Parathyroid adenoma (tissue), 2 donors: Measurements from ENCODE around the gene IL10.

Experiments
- H2AFZ ChIP-seq: fragments of 300-600 bp; sonication (generic); one replicate; pipeline ENCODE4 v1.7.0; 2017; ENCODE audit warnings: antibody characterized with exemption, mild to moderate bottlenecking
- H3K27ac ChIP-seq: fragments of 300-600 bp; sonication (generic); one replicate; pipeline ENCODE4 v1.7.0; 2017
- H3K27me3 ChIP-seq: fragments of 300-600 bp; sonication (generic); one replicate; pipeline ENCODE4 v1.7.0; 2017; ENCODE audit warnings: low read length; ENCODE audit not compliant: control insufficient read depth, insufficient read depth
- H3K36me3 ChIP-seq: fragments of 300-600 bp; sonication (generic); one replicate; pipeline ENCODE4 v1.7.0; 2017; ENCODE audit warnings: low read length; ENCODE audit not compliant: control insufficient read depth, insufficient read depth
- H3K4me1 ChIP-seq: fragments of 300-600 bp; sonication (generic); one replicate; pipeline ENCODE4 v1.7.0; 2017; ENCODE audit warnings: control low read depth
- H3K4me2 ChIP-seq: fragments of 300-600 bp; sonication (generic); one replicate; pipeline ENCODE4 v1.7.0; 2017; ENCODE audit warnings: low read length
- H3K4me3 ChIP-seq: fragments of 300-600 bp; sonication (generic); one replicate; pipeline ENCODE4 v1.7.0; 2017; ENCODE audit warnings: low read depth, low read length
- H3K79me2 ChIP-seq: fragments of 300-600 bp; sonication (generic); one replicate; pipeline ENCODE4 v1.7.0; 2017; ENCODE audit warnings: control low read depth
- H3K9ac ChIP-seq: fragments of 300-600 bp; sonication (generic); one replicate; pipeline ENCODE4 v1.7.0; 2017; ENCODE audit warnings: mild to moderate bottlenecking
- H3K9me3 ChIP-seq: fragments of 300-600 bp; sonication (generic); one replicate; pipeline ENCODE4 v1.7.0; 2017; ENCODE audit warnings: low read length; ENCODE audit not compliant: control insufficient read depth
- TF ChIP-seq, protein P1 (sequence below): fragments of 300-600 bp; sonication (generic); IDR thresholded peaks from one replicate; pipeline ENCODE4 v1.7.0; 2017; ENCODE audit warnings: antibody characterized with exemption, mild to moderate bottlenecking
- donor health status: primary hyperparathyroidism.

IL10 gene

DNA sequence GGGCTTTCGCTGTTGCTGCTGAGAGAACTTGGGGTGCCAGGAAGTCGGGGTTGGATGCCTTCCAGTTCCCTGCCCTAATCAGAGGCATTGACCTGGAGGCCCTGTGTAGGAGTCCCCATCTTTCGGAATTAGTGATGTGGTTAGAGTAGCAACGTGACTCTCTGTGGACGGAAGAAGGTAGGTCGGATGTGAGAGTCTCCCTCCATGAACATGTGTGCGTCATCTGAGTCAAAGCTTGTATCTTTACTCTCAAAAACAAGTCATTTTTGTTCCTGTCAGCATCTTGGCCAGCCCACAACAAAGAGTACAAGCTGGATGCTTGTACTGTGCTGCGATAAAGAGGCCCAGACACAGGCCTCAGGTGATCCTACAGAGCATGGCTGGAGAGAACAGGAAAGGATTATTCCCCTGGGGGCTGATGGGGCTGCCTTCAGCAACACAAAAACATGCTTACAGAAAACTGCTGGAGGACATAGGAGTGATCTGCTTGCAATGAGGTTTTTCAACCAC, 31.0 kb upstream of the IL10 start:
- H2AFZ ChIP-seq: no peak overlapping the region
- H3K27me3 ChIP-seq: no peaks in the 10 kb centered on the region
- H3K4me3 ChIP-seq: no peak overlapping the region
- no peaks in the 10 kb centered on the region for H3K79me2 ChIP-seq
- no peaks in the 10 kb centered on the region for H3K9me3 ChIP-seq
- no peaks in the 10 kb centered on the region for H3K4me1 ChIP-seq
- H3K4me2 ChIP-seq: no peak overlapping the region
- no peak overlapping the region for H3K9ac ChIP-seq
- H3K27ac ChIP-seq: no peak overlapping the region
- H3K36me3 ChIP-seq: no peaks in the 10 kb centered on the region
- TF ChIP-seq, protein P1, sequence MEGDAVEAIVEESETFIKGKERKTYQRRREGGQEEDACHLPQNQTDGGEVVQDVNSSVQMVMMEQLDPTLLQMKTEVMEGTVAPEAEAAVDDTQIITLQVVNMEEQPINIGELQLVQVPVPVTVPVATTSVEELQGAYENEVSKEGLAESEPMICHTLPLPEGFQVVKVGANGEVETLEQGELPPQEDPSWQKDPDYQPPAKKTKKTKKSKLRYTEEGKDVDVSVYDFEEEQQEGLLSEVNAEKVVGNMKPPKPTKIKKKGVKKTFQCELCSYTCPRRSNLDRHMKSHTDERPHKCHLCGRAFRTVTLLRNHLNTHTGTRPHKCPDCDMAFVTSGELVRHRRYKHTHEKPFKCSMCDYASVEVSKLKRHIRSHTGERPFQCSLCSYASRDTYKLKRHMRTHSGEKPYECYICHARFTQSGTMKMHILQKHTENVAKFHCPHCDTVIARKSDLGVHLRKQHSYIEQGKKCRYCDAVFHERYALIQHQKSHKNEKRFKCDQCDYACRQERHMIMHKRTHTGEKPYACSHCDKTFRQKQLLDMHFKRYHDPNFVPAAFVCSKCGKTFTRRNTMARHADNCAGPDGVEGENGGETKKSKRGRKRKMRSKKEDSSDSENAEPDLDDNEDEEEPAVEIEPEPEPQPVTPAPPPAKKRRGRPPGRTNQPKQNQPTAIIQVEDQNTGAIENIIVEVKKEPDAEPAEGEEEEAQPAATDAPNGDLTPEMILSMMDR: no peak

DNA sequence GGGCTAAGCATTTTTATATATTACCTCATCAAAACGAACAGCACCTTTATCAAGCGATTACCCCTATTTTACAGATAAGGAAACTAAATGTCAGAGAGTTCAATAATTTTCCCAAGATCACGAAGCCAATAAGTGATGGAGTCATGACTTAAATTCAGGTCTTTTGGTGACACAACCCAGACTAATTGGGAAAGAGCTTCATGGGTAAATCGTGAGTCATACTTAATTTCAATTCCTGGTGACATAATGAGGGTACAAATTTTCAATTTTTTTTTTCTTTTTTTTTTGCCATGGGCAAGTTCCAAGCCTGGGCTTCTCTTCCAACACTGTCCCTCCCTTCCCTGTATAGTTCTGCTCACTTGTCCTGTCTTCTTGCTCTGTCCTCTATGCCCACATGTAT, 30.1 kb upstream of the IL10 start:
- H3K79me2 ChIP-seq: no peaks in the 10 kb centered on the region
- H2AFZ ChIP-seq: no peak overlapping the region
- TF ChIP-seq, protein P1: no peak
- H3K27me3 ChIP-seq: no peaks in the 10 kb centered on the region
- no peaks in the 10 kb centered on the region for H3K4me1 ChIP-seq
- H3K4me2 ChIP-seq: no peak overlapping the region
- H3K9ac ChIP-seq: no peak overlapping the region
- no peaks in the 10 kb centered on the region for H3K36me3 ChIP-seq
- no peaks in the 10 kb centered on the region for H3K9me3 ChIP-seq
- no peak overlapping the region for H3K27ac ChIP-seq
- H3K4me3 ChIP-seq: no peak overlapping the region

GRCh38 chr1:206801467-206801866, 29.2 kb upstream of the IL10 start:
- TF ChIP-seq, protein P1: no peak
- Histone ChIP-seq H3K9ac (no peak overlapping the region), H3K36me3 (no peaks in the 10 kb centered on the region), H3K4me2 (no peak overlapping the region), H3K4me1 (no peaks in the 10 kb centered on the region), H2AFZ (no peak overlapping the region), H3K27me3 (no peaks in the 10 kb centered on the region), H3K4me3 (no peak overlapping the region), H3K79me2 (no peaks in the 10 kb centered on the region), H3K9me3 (no peaks in the 10 kb centered on the region), H3K27ac (no peak overlapping the region)

DNA sequence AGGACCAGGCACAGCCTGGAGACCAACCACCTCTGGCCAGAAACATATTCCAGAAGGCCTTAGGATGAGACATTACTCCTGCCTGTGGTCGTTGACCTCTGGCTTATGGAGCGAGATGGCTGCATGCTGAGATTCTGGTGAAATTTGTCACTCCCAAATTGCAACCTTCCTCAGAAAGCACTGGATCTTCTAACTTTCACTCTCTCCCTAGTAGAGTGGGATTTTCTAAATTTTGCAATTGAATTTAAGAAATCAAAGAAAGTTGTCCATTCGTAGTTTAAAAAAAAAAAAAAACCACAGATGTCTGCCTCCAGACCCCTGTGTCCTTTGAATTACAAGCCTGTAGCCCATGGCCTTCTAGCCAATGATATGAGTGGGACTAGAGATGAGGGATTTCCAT, 28.6 kb upstream of the IL10 start:
- H3K4me2 ChIP-seq: no peak overlapping the region
- H3K36me3 ChIP-seq: no peaks in the 10 kb centered on the region
- no peaks in the 10 kb centered on the region for H3K9me3 ChIP-seq
- H3K79me2 ChIP-seq: no peaks in the 10 kb centered on the region
- TF ChIP-seq, protein P1: no peak
- H3K27me3 ChIP-seq: no peaks in the 10 kb centered on the region
- H3K4me3 ChIP-seq: no peak overlapping the region
- no peak overlapping the region for H3K27ac ChIP-seq
- H3K9ac ChIP-seq: no peak overlapping the region
- no peaks in the 10 kb centered on the region for H3K4me1 ChIP-seq
- no peak overlapping the region for H2AFZ ChIP-seq

GRCh38 chr1:206800411-206800810, 28.1 kb upstream of the IL10 start:
- Histone ChIP-seq H3K9ac (no peak overlapping the region), H3K79me2 (no peaks in the 10 kb centered on the region), H3K9me3 (no peaks in the 10 kb centered on the region), H2AFZ (no peak overlapping the region), H3K4me1 (no peaks in the 10 kb centered on the region), H3K4me3 (no peak overlapping the region), H3K4me2 (no peak overlapping the region), H3K36me3 (no peaks in the 10 kb centered on the region), H3K27me3 (no peaks in the 10 kb centered on the region), H3K27ac (no peak overlapping the region)
- TF ChIP-seq, protein P1: no peak
